Glutamatergic neuron (in vitro differentiated cells): Measurements from ENCODE around the gene OR51E2. TPM values are rescaled to one million over a fixed set of nuclear protein-coding genes. Genes with fewer than 3 reads are reported as not detected.

Source experiments
- total RNA-seq: library from RNA; stranded (reverse); fragmentation: NEBNext Ultra II Directional; extraction: Animal tissue kit (Norgen Biotek cat#: 25700); gene quantifications from one replicate; pipeline ENCODE4 v1.2.1, GENCODE V29; 2021; ENCODE audit not compliant: unreplicated experiment

Gene OR51E2
- total RNA-seq, 1 donor from 2014 or later = not detected

Other genes with a start within 250 kb of the OR51E2 start
- not detected for gene OR52K2, start 248.6 kb downstream of the OR51E2 start, total RNA-seq
- not detected for gene OR52K1, start 215.2 kb downstream of the OR51E2 start, total RNA-seq
- gene OR52M1, start 152.7 kb downstream of the OR51E2 start, total RNA-seq = not detected
- gene OR52I2, start 116.1 kb downstream of the OR51E2 start, total RNA-seq = 0.49 TPM
- gene OR52I1, start 103.8 kb downstream of the OR51E2 start, total RNA-seq = 0.27 TPM
- 3.9 TPM for gene TRIM68, start 89.6 kb downstream of the OR51E2 start, total RNA-seq
- gene OR51D1, start 60.4 kb downstream of the OR51E2 start, total RNA-seq = not detected
- not detected for gene OR51E1, start 53.9 kb downstream of the OR51E2 start, total RNA-seq
- not detected for gene MMP26, start 6.9 kb upstream of the OR51E2 start, total RNA-seq
- not detected for gene OR51F1, start 72.1 kb upstream of the OR51E2 start, total RNA-seq
- gene OR52R1, start 106.5 kb upstream of the OR51E2 start, total RNA-seq = not detected
- not detected for gene OR51F2, start 123.5 kb upstream of the OR51E2 start, total RNA-seq
- not detected for gene OR51S1, start 151.4 kb upstream of the OR51E2 start, total RNA-seq
- not detected for gene OR51T1, start 184.0 kb upstream of the OR51E2 start, total RNA-seq
- gene OR51A7, start 205.9 kb upstream of the OR51E2 start, total RNA-seq = not detected
- gene OR51G2, start 221.5 kb upstream of the OR51E2 start, total RNA-seq = not detected
- gene OR51G1, start 226.5 kb upstream of the OR51E2 start, total RNA-seq = not detected
- gene OR51A4, start 249.8 kb upstream of the OR51E2 start, total RNA-seq = not detected